ENCODE measurements around the gene RHOJ. TPM values are rescaled to one million over a fixed set of nuclear protein-coding genes. Genes with fewer than 3 reads are reported as not detected.

The RHOJ gene
- total RNA-seq, 1 donor from 2014 or later: 0.54 TPM

GRCh38 chr14:63328787-63329737 is 124.8 kb downstream of the RHOJ start:
- no peaks in the 10 kb centered on the region for H3K36me3 ChIP-seq (ENCODE audit: control insufficient read depth, insufficient read depth, low read length)
- no peak overlapping the region for H3K4me3 ChIP-seq (ENCODE audit: low read depth, low read length)
- H3K27me3 ChIP-seq (ENCODE audit: control insufficient read depth, insufficient read depth, low read length): no peaks in the 10 kb centered on the region
- DNase-seq (ENCODE audit: low read depth): no peak
- TF ChIP-seq CTCF (IDR thresholded peaks at IDR 0.05; ENCODE audit: insufficient read depth, low read length, poor library complexity, severe bottlenecking): no peak

GRCh38 chr14:63342371-63342770 is 138.1 kb downstream of the RHOJ start:
- no peak for TF ChIP-seq CTCF (IDR thresholded peaks at IDR 0.05; ENCODE audit: insufficient read depth, low read length, poor library complexity, severe bottlenecking)
- no peaks in the 10 kb centered on the region for H3K27me3 ChIP-seq (ENCODE audit: control insufficient read depth, insufficient read depth, low read length)
- no peak overlapping the region for H3K4me3 ChIP-seq (ENCODE audit: low read depth, low read length)
- no peaks in the 10 kb centered on the region for H3K36me3 ChIP-seq (ENCODE audit: control insufficient read depth, insufficient read depth, low read length)
- DNase-seq (ENCODE audit: low read depth): no peak

Other genes with a start within 250 kb of the RHOJ start
- gene KCNH5, start 159.0 kb upstream of the RHOJ start, total RNA-seq: not detected in 2 replicates
- not detected in 2 replicates for gene GPHB5, start 114.5 kb downstream of the RHOJ start, total RNA-seq

All from kidney epithelial cell (primary cell).